Heart right ventricle (tissue), 16 donors: ENCODE results near the gene RPGR. TPM values are rescaled to one million over a fixed set of nuclear protein-coding genes. Genes with fewer than 3 reads are reported as not detected.

Experiments used
- ATAC-seq, 8 donors: fragments of 200-7000 bp; cut with Tn5 transposase; one replicate each; pipeline ENCODE4 v1.9.1; 2020; ENCODE audit warnings: mild to moderate bottlenecking in 8 of 8, moderate library complexity in 8 of 8, moderate number of reproducible peaks in 1 of 8
- DNase-seq, 2 donors: peaks; one replicate each; pipeline ENCODE4 v3.0.0-alpha.2; 2020
- H3K27ac ChIP-seq, 10 donors: fragments of 200-600 bp; sonication (generic) in 2 of 10; one replicate each; pipeline versions ENCODE4 v1.5.0 to v1.8.0; 2020 to 2022; ENCODE audit warnings: mild to moderate bottlenecking in 3 of 10
- H3K27me3 ChIP-seq, 7 donors: fragments of 200-600 bp; one replicate each; pipeline ENCODE4 v1.8.0; 2021 to 2022; ENCODE audit warnings: mild to moderate bottlenecking in 2 of 7
- H3K36me3 ChIP-seq, 9 donors: fragments of 200-600 bp; sonication (generic) in 1 of 9; one replicate each; pipeline versions ENCODE4 v1.5.0 to v1.8.0; 2020 to 2022; ENCODE audit warnings: mild to moderate bottlenecking in 2 of 9
- H3K4me1 ChIP-seq, 9 donors: fragments of 200-600 bp; sonication (generic) in 1 of 9; one replicate each; pipeline versions ENCODE4 v1.5.0 to v1.8.0; 2020 to 2022; ENCODE audit warnings: mild to moderate bottlenecking in 4 of 9
- H3K4me3 ChIP-seq, 10 donors: fragments of 200-600 bp; sonication (generic) in 2 of 10; one replicate each; pipeline versions ENCODE4 v1.5.0 to v1.8.0; 2020 to 2022; ENCODE audit warnings: mild to moderate bottlenecking in 7 of 10, moderate library complexity in 2 of 10
- H3K9me3 ChIP-seq, 11 donors: fragments of 200-600 bp in 10 of 11; sonication (generic) in 2 of 11; one replicate each; pipeline versions ENCODE4 v1.5.0 to v1.8.0; 2013 to 2022; ENCODE audit warnings: mild to moderate bottlenecking in 2 of 11, control low read depth in 1 of 11, moderate library complexity in 1 of 11
- CTCF ChIP-seq, 9 donors: fragments of 200-600 bp; sonication (generic) in 2 of 9; IDR thresholded peaks; one replicate each; pipeline versions ENCODE4 v1.5.0 to v1.8.0; 2021 to 2022; ENCODE audit warnings: antibody characterized with exemption in 9 of 9, mild to moderate bottlenecking in 5 of 9, moderate library complexity in 1 of 9
- WGBS, 2 donors: extraction: QIAGEN DNeasy Blood & Tissue Kit; methylation state at CpG; one replicate each; pipeline ENCODE4 v1.1.7; 2013; ENCODE audit warnings: inconsistent platforms in 1 of 2; 5-methylcytosine and 5-hydroxymethylcytosine counted together
- intact Hi-C, 10 donors: fragments of 100-400 bp; cut with DNase I; formaldehyde crosslinking; loops; one replicate each; pipeline versions ENCODE4 v1.11.1 to v1.14.2; 2022
- polyA plus RNA-seq, 2 donors: library from polyadenylated mRNA; stranded (reverse); fragments of 200-250 nt; gene quantifications; one replicate each; pipeline ENCODE4 v1.2.3, GENCODE V29; 2013
- total RNA-seq, 10 donors: library from RNA; stranded (reverse); fragmentation: NEBNext Ultra II Directional in 3 of 10; extraction: Animal tissue kit (Norgen Biotek cat#: 25700) in 3 of 10; gene quantifications; one replicate each; pipeline versions ENCODE4 v1.2.1 to v1.2.4, GENCODE V29; 2021 to 2023
- donor health status: Arrhythmogenic right ventricular cardiomyopathy.
- donor health status: ischemic (EF 13 %, LVEDD 7.1; RV severe dilation, severe dysfunction).
- donor health status: healthy with polysubstance abuse.
- donor health status: DM: no; HTN: yes; CAD: no.
- donor health status: DM: no; HTN: no; CAD: no.
- donor health status: ischemic (EF 25% LVEDD 6.9; RV normal size, moderate dysfunction).
- donor health status: ischemic (EF 25% LVEDD 5.7; RV mildly dilated, moderate dysfunction).
- donor health status: healthy.
- donor health status: DM: yes; HTN: yes; CAD: no.
- donor health status: Ischemic cardiomyopathy.
- donor health status: ischemic (EF 35%, LVEDD 5.7; RV mildly dilated, moderate dysfunction).
- donor health status: nonischemic (EF 11% LVEDD 7.7; RV severe dilation, severe dysfunction).
- donor health status: DM: yes; HTN: yes; CAD: no.
- donor health status: PGD.
- donor health status: ischemic (EF 29% LVEDD 5.4; RV normal size, mild dysfunction).
- donor health status: nonischemic (EF 23%, LVEDD 6.1; RV moderate dilation, normal function).

Gene RPGR
- total and polyA plus RNA-seq, 12 donors = 3.8 to 30.3 (median 6.0) TPM

- TF ChIP-seq CTCF (IDR thresholded peaks at IDR 0.05) = no peak
- DNase-seq = no peak
- H3K36me3 ChIP-seq = no peaks in the 10 kb centered on the region
- intact Hi-C loops = no loop called here
- peaks cover 0 to 23% (median 0%) of the 10 kb centered on the region in 7 donors for H3K27me3 ChIP-seq
- no peak for ATAC-seq
- H3K4me3 ChIP-seq = no peak overlapping the region
- no peak overlapping the region for H3K27ac ChIP-seq
- H3K4me1 ChIP-seq = peaks cover 0 to 4% (median 0%) of the 10 kb centered on the region in 9 donors
- H3K9me3 ChIP-seq = no peaks in the 10 kb centered on the region
Observed at GRCh38 chrX:38363046-38363445, 35.7 kb upstream of the RPGR start.

GRCh38 chrX:38357747-38358673 lies 30.7 kb upstream of the RPGR start:
- Histone ChIP-seq H3K27ac (peak overlapping the region in 9 of 10 donors; percentile 21 to 72 (median 46)), H3K27me3 (peaks cover 0 to 15% (median 0%) of the 10 kb centered on the region in 7 donors), H3K4me1 (peaks cover 0 to 16% (median 0%) of the 10 kb centered on the region in 9 donors), H3K36me3 (no peaks in the 10 kb centered on the region), H3K4me3 (no peak overlapping the region), H3K9me3 (no peaks in the 10 kb centered on the region)
- ATAC-seq (peak; percentile 51 to 88 (median 72)), DNase-seq (peak in 1 of 2 donors; percentile 8)
- intact Hi-C loops = no loop called here
- TF ChIP-seq CTCF (IDR thresholded peaks at IDR 0.05) = no peak
- WGBS, 2 donors = 51 to 62% methylated on average over 4 of the region's 4 CpGs

GRCh38 chrX:38356401-38356800 lies 29.1 kb upstream of the RPGR start:
- DNase-seq (no peak), ATAC-seq (no peak)
- Histone ChIP-seq H3K36me3 (no peaks in the 10 kb centered on the region), H3K9me3 (no peaks in the 10 kb centered on the region), H3K4me3 (no peak overlapping the region), H3K4me1 (peaks cover 0 to 16% (median 0%) of the 10 kb centered on the region in 9 donors), H3K27me3 (peaks cover 0 to 14% (median 0%) of the 10 kb centered on the region in 7 donors), H3K27ac (peak overlapping the region in 5 of 10 donors; percentile 42 to 72 (median 60))
- intact Hi-C loops = no loop called here
- TF ChIP-seq CTCF (IDR thresholded peaks at IDR 0.05) = no peak
- WGBS, 2 donors = 84 to 89% methylated on average over 8 of the region's 8 CpGs

- Histone ChIP-seq H3K9me3 (no peaks in the 10 kb centered on the region), H3K4me1 (peaks cover 0 to 15% (median 0%) of the 10 kb centered on the region in 9 donors), H3K4me3 (no peak within 1 kb of the TSS), H3K27me3 (peaks cover 0 to 40% (median 0%) of the 10 kb centered on the region in 7 donors), H3K27ac (no peak within 1 kb of the TSS), H3K36me3 (no peaks in the 10 kb centered on the region)
- no peak for ATAC-seq
- intact Hi-C loops = no loop called here
- TF ChIP-seq CTCF (IDR thresholded peaks at IDR 0.05) = no peak
- 87 to 92% methylated on average over 4 of the region's 4 CpGs for WGBS, 2 donors
- no peak for DNase-seq
Observed at GRCh38 chrX:38352362-38352761, 25.1 kb upstream of the RPGR start, which contains the start of gene OTC. OTC (plus strand) TSS chrX:38352604; CDS start chrX:38352697, 93 bp downstream.
